Thymus (tissue), 11 donors: ENCODE results near the gene SYNJ1. TPM values are rescaled to one million over a fixed set of nuclear protein-coding genes. Genes with fewer than 3 reads are reported as not detected.
"Not testable (repeated sequence)": the region's sequence is repeated elsewhere in the genome, so short reads cannot be mapped to it uniquely, and the experiment has no call there.

Source experiments
- DNase-seq, 9 donors: peaks; one replicate each; pipeline ENCODE4 v3.0.0-alpha.2; 2013; ENCODE audit warnings: low spot score in 9 of 9, low read depth in 6 of 9, missing footprints in 1 of 9
- H3K27ac ChIP-seq, 2 donors: one replicate each; pipeline ENCODE4 v1.5.1; 2013; ENCODE audit warnings: control low read depth in 1 of 2, low read depth in 1 of 2, low read length in 1 of 2, mild to moderate bottlenecking in 1 of 2, moderate library complexity in 1 of 2
- H3K27me3 ChIP-seq, 2 donors: one replicate each; pipeline ENCODE4 v1.5.1; 2013; ENCODE audit warnings: low read length in 1 of 2; ENCODE audit not compliant: control insufficient read depth in 2 of 2, insufficient read depth in 1 of 2
- H3K36me3 ChIP-seq, 2 donors: one replicate each; pipeline ENCODE4 v1.5.1; 2013; ENCODE audit warnings: low read length in 1 of 2, mild to moderate bottlenecking in 1 of 2, moderate library complexity in 1 of 2; ENCODE audit not compliant: control insufficient read depth in 2 of 2, insufficient read depth in 2 of 2
- H3K4me1 ChIP-seq, 2 donors: one replicate each; pipeline ENCODE4 v1.5.1; 2013; ENCODE audit warnings: low read length in 2 of 2; ENCODE audit not compliant: control insufficient read depth in 2 of 2, insufficient read depth in 2 of 2
- H3K4me3 ChIP-seq, 2 donors: one replicate each; pipeline ENCODE4 v1.5.1; 2013; ENCODE audit warnings: low read length in 2 of 2, control low read depth in 1 of 2, mild to moderate bottlenecking in 1 of 2
- H3K9me3 ChIP-seq, 2 donors: one replicate each; pipeline ENCODE4 v1.5.1; 2013; ENCODE audit warnings: low read length in 1 of 2, mild to moderate bottlenecking in 1 of 2; ENCODE audit not compliant: control insufficient read depth in 2 of 2, insufficient read depth in 1 of 2
- WGBS: extraction: QIAGEN DNeasy Blood & Tissue Kit; methylation state at CpG from one replicate; pipeline ENCODE4 v1.1.7; 2013; 5-methylcytosine and 5-hydroxymethylcytosine counted together
- polyA plus RNA-seq: library from polyadenylated mRNA; stranded (reverse); fragments of 200-250 nt; gene quantifications from one replicate; pipeline ENCODE4 v1.2.3, GENCODE V29; 2013
- total RNA-seq: library from RNA; stranded (reverse); fragments of 120-200 nt; gene quantifications from one replicate; pipeline ENCODE4 v1.2.4, GENCODE V29; 2013
- donor health status: healthy.

Gene SYNJ1
- total and polyA plus RNA-seq, 2 donors, result 4.1 to 15.0 TPM

GRCh38 chr21:32764186-32764585 is 36.4 kb upstream of the SYNJ1 start:
- no peaks in the 10 kb centered on the region for H3K9me3 ChIP-seq
- H3K27me3 ChIP-seq, result no peaks in the 10 kb centered on the region
- 92% methylated on average over 1 of the region's 1 CpG for WGBS
- no peak overlapping the region for H3K4me3 ChIP-seq
- peaks cover 16 to 79% of the 10 kb centered on the region in 2 donors for H3K36me3 ChIP-seq
- H3K4me1 ChIP-seq, result peaks cover 0 to 2% of the 10 kb centered on the region in 2 donors
- no peak overlapping the region for H3K27ac ChIP-seq
- DNase-seq, result no peak

DNA sequence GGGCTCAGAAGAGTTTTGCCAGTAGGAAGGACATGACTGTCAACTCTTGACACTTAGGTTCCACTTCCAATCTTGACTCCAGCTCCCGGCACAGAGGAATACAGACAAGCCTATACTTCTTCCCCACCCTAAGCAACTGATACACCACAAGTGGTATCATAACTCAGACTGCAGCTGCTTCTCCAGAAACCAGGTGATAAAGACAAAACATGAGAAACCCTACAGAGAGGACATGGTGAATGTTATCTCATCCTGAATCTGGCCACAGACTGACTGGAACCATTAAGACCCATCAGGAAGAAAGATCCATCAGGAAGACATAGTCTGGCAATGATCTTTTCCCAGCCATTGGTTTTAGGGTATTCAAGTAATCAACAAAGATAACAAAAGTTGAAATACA is 30.0 kb upstream of the SYNJ1 start:
- peaks cover 27 to 81% of the 10 kb centered on the region in 2 donors for H3K36me3 ChIP-seq
- no peak overlapping the region for H3K27ac ChIP-seq
- H3K4me3 ChIP-seq, result no peak overlapping the region
- 96% methylated on average over 1 of the region's 1 CpG for WGBS
- no peak for DNase-seq
- H3K9me3 ChIP-seq, result no peaks in the 10 kb centered on the region
- no peaks in the 10 kb centered on the region for H3K4me1 ChIP-seq
- no peaks in the 10 kb centered on the region for H3K27me3 ChIP-seq

- H3K36me3 ChIP-seq, result peaks cover 24 to 80% of the 10 kb centered on the region in 2 donors
- H3K27ac ChIP-seq, result no peak overlapping the region
- H3K4me3 ChIP-seq, result no peak overlapping the region
- H3K9me3 ChIP-seq, result no peaks in the 10 kb centered on the region
- H3K27me3 ChIP-seq, result no peaks in the 10 kb centered on the region
- DNase-seq, result no peak
- WGBS, result 98% methylated on average over 1 of the region's 1 CpG
- H3K4me1 ChIP-seq, result no peaks in the 10 kb centered on the region
Measured at GRCh38 chr21:32756096-32756495, 28.3 kb upstream of the SYNJ1 start.

DNA sequence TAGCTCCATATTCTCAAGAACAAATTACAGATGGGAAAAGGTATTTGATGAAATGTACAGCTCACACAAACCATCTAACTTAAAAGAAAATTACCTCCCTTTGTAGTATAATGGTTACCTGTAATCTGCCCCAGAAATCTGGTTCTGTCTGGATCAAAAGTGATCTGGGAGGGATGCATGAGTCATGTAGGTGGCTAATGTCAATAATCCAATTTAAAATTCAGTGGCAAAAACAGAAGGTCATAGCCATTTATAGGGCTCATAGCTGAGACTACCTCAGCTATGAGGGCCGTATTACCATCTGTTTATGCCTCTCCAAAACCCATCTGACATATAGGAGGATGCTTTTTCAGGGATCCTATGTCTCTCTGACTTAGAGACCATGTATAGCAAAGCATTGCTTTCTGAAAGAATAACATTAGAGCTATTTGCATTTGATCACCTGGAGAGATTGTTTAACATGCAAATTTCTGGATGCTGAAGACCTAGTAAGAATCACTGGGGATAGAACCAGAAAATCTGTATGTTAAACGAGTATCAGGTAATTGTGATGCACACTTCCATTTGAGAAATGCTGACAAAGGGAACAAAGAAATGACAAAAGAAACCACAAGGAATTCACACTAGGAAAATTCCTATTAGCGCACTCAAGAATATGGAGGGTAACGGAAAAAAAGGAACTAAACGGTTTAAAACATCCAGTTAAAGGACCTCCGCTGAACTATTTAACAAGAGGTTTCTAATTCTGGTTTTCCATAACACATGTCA is 26.2 kb upstream of the SYNJ1 start:
- no peak overlapping the region for H3K4me3 ChIP-seq
- 96% methylated on average over 6 of the region's 6 CpGs for WGBS
- H3K4me1 ChIP-seq, result no peaks in the 10 kb centered on the region
- H3K36me3 ChIP-seq, result peaks cover 21 to 78% of the 10 kb centered on the region in 2 donors
- H3K9me3 ChIP-seq, result no peaks in the 10 kb centered on the region
- no peaks in the 10 kb centered on the region for H3K27me3 ChIP-seq
- H3K27ac ChIP-seq, result no peak overlapping the region
- no peak for DNase-seq

- no peaks in the 10 kb centered on the region for H3K9me3 ChIP-seq
- no peaks in the 10 kb centered on the region for H3K27me3 ChIP-seq
- peaks cover 31 to 84% of the 10 kb centered on the region in 2 donors for H3K36me3 ChIP-seq
- no peak overlapping the region for H3K4me3 ChIP-seq
- no peak overlapping the region for H3K27ac ChIP-seq
- DNase-seq, result no peak
- H3K4me1 ChIP-seq, result peaks cover 0 to 3% of the 10 kb centered on the region in 2 donors
Measured at GRCh38 chr21:32750405-32750804, 22.6 kb upstream of the SYNJ1 start.

DNA sequence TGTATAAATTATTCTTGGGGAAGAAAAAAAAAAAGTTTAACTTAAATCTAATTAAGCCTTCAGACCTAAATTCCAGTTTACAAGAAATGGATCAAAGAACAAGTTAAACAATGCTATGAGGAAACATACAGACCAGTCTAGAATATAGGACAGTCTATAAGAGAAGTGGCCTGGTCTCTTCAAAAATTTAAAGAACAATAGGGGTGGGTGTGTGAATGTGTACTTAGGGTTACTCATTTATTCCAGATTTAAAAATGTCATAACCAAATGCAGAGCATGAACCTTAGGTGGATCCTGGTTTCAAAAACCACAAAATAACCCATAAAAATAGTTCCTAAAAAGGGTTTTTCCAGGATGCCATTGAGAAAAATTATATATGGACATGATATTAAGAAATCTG is 21.8 kb upstream of the SYNJ1 start:
- Histone ChIP-seq H3K36me3 (peaks cover 27 to 84% of the 10 kb centered on the region in 2 donors), H3K27me3 (no peaks in the 10 kb centered on the region), H3K4me1 (peaks cover 0 to 3% of the 10 kb centered on the region in 2 donors), H3K27ac (no peak overlapping the region), H3K9me3 (no peaks in the 10 kb centered on the region), H3K4me3 (no peak overlapping the region)
- DNase-seq, result no peak

- no peak overlapping the region for H3K27ac ChIP-seq
- H3K36me3 ChIP-seq, result peaks cover 27 to 82% of the 10 kb centered on the region in 2 donors
- H3K9me3 ChIP-seq, result no peaks in the 10 kb centered on the region
- DNase-seq, result no peak
- H3K27me3 ChIP-seq, result no peaks in the 10 kb centered on the region
- H3K4me1 ChIP-seq, result peaks cover 0 to 3% of the 10 kb centered on the region in 2 donors
- WGBS, result 95% methylated on average over 5 of the region's 5 CpGs
- no peak overlapping the region for H3K4me3 ChIP-seq
Measured at GRCh38 chr21:32748529-32748928, 20.7 kb upstream of the SYNJ1 start.

- Histone ChIP-seq H3K36me3 (peaks cover 33 to 90% of the 10 kb centered on the region in 2 donors), H3K9me3 (no peaks in the 10 kb centered on the region), H3K4me1 (peaks cover 0 to 3% of the 10 kb centered on the region in 2 donors), H3K27ac (peak overlapping the region in 1 of 2 donors; percentile 15), H3K4me3 (no peak overlapping the region), H3K27me3 (no peaks in the 10 kb centered on the region)
- WGBS, result 17% methylated on average over 1 of the region's 1 CpG
- DNase-seq, result peak in 3 of 9 donors; percentile 13 to 51 (median 39)
Measured at GRCh38 chr21:32747396-32747795, 19.6 kb upstream of the SYNJ1 start.

DNA sequence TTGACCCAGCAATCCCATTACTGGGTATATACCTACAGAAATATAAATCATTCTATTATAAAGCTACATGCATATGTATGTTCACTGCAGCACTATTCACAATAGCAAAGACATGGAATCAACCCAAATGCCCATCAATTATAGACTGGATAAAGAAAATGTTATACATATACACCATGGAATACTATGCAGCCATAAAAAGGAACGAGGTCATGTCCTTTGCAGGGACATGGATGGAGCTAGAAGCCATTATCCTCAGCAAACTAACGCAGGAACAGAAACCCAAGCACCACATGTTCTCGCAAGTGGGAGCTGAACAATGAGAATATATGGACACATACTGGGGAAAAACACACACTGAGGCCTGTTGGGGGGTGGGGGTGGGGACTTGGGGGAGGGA is 18.9 kb upstream of the SYNJ1 start:
- H3K27ac ChIP-seq, DNase-seq, H3K4me1 ChIP-seq, H3K4me3 ChIP-seq, H3K27me3 ChIP-seq, H3K9me3 ChIP-seq: not testable (repeated sequence)
- H3K36me3 ChIP-seq, result peaks cover 37 to 90% of the 10 kb centered on the region in 2 donors
- WGBS, result 97% methylated on average over 3 of the region's 3 CpGs
